ENCODE results near the gene PLEKHA8. TPM values are rescaled to one million over a fixed set of nuclear protein-coding genes. Genes with fewer than 3 reads are reported as not detected.
"Not testable (repeated sequence)": the region's sequence is repeated elsewhere in the genome, so short reads cannot be mapped to it uniquely, and the experiment has no call there.

PLEKHA8 gene
- total RNA-seq, 1 donor, result 13.8 TPM

- TF ChIP-seq CTCF (IDR thresholded peaks at IDR 0.05; ENCODE audit: extremely low read depth, low read depth, low read length), result no peak
- peak overlapping the region; percentile 8 for H2AFZ ChIP-seq (ENCODE audit: low read length)
Measured at GRCh38 chr7:30091987-30092386, 63.8 kb downstream of the PLEKHA8 start.

GRCh38 chr7:30093420-30093952 lies 65.3 kb downstream of the PLEKHA8 start:
- no peaks in the 10 kb centered on the region for H3K36me3 ChIP-seq (ENCODE audit: insufficient read depth, low read length)
- H3K27me3 ChIP-seq (ENCODE audit: insufficient read depth, low read length), result no peaks in the 10 kb centered on the region
- H2AFZ ChIP-seq (ENCODE audit: low read length), result peak overlapping the region; percentile 14
- H3K79me2 ChIP-seq (ENCODE audit: insufficient read depth, low read length), result no peaks in the 10 kb centered on the region
- DNase-seq (ENCODE audit: insufficient read length, low spot score, missing footprints), result peak; percentile 32
- no peak overlapping the region for H3K4me2 ChIP-seq (ENCODE audit: insufficient read depth, low read length)
- peaks cover 23% of the 10 kb centered on the region for H3K4me1 ChIP-seq (ENCODE audit: insufficient read depth, low read length)
- no peaks in the 10 kb centered on the region for H4K20me1 ChIP-seq (ENCODE audit: insufficient read depth, low read length)
- TF ChIP-seq CTCF (IDR thresholded peaks at IDR 0.05; ENCODE audit: extremely low read depth, low read depth, low read length), result no peak
- H3K9me3 ChIP-seq (ENCODE audit: low read depth, low read length), result no peaks in the 10 kb centered on the region
- H3K27ac ChIP-seq (ENCODE audit: low read depth, low read length), result no peak overlapping the region
- no peak overlapping the region for H3K4me3 ChIP-seq (ENCODE audit: insufficient read depth, low read length)

More at GRCh38 chr7:30091987-30092386, 63.8 kb downstream of the PLEKHA8 start:
- H3K27me3 ChIP-seq (ENCODE audit: insufficient read depth, low read length), result no peaks in the 10 kb centered on the region
- no peaks in the 10 kb centered on the region for H3K9me3 ChIP-seq (ENCODE audit: low read depth, low read length)
- DNase-seq (ENCODE audit: insufficient read length, low spot score, missing footprints), result no peak
- no peak overlapping the region for H3K4me3 ChIP-seq (ENCODE audit: insufficient read depth, low read length)
- no peaks in the 10 kb centered on the region for H4K20me1 ChIP-seq (ENCODE audit: insufficient read depth, low read length)
- H3K36me3 ChIP-seq (ENCODE audit: insufficient read depth, low read length), result no peaks in the 10 kb centered on the region
- H3K79me2 ChIP-seq (ENCODE audit: insufficient read depth, low read length), result no peaks in the 10 kb centered on the region
- peaks cover 23% of the 10 kb centered on the region for H3K4me1 ChIP-seq (ENCODE audit: insufficient read depth, low read length)
- H3K4me2 ChIP-seq (ENCODE audit: insufficient read depth, low read length), result peak overlapping the region; percentile 57
- H3K27ac ChIP-seq (ENCODE audit: low read depth, low read length), result peak overlapping the region; percentile 71

- H3K9me3 ChIP-seq (ENCODE audit: low read depth, low read length); H4K20me1 ChIP-seq (ENCODE audit: insufficient read depth, low read length); H3K4me1 ChIP-seq (ENCODE audit: insufficient read depth, low read length); H3K4me2 ChIP-seq (ENCODE audit: insufficient read depth, low read length); H3K4me3 ChIP-seq (ENCODE audit: insufficient read depth, low read length); H3K27me3 ChIP-seq (ENCODE audit: insufficient read depth, low read length); H3K27ac ChIP-seq (ENCODE audit: low read depth, low read length); H3K79me2 ChIP-seq (ENCODE audit: insufficient read depth, low read length); H2AFZ ChIP-seq (ENCODE audit: low read length); DNase-seq (ENCODE audit: insufficient read length, low spot score, missing footprints); H3K36me3 ChIP-seq (ENCODE audit: insufficient read depth, low read length): not testable (repeated sequence)
Measured at GRCh38 chr7:30098599-30098998, 70.4 kb downstream of the PLEKHA8 start.

GRCh38 chr7:30102281-30102680 lies 74.1 kb downstream of the PLEKHA8 start:
- H3K27ac ChIP-seq (ENCODE audit: low read depth, low read length), result no peak overlapping the region
- no peak for TF ChIP-seq CTCF (IDR thresholded peaks at IDR 0.05; ENCODE audit: extremely low read depth, low read depth, low read length)
- no peak overlapping the region for H3K4me2 ChIP-seq (ENCODE audit: insufficient read depth, low read length)
- no peak for DNase-seq (ENCODE audit: insufficient read length, low spot score, missing footprints)
- H4K20me1 ChIP-seq (ENCODE audit: insufficient read depth, low read length), result no peaks in the 10 kb centered on the region
- H3K36me3 ChIP-seq (ENCODE audit: insufficient read depth, low read length), result no peaks in the 10 kb centered on the region
- H2AFZ ChIP-seq (ENCODE audit: low read length), result no peak overlapping the region
- no peaks in the 10 kb centered on the region for H3K27me3 ChIP-seq (ENCODE audit: insufficient read depth, low read length)
- no peaks in the 10 kb centered on the region for H3K9me3 ChIP-seq (ENCODE audit: low read depth, low read length)
- no peaks in the 10 kb centered on the region for H3K4me1 ChIP-seq (ENCODE audit: insufficient read depth, low read length)
- H3K4me3 ChIP-seq (ENCODE audit: insufficient read depth, low read length), result no peak overlapping the region
- no peaks in the 10 kb centered on the region for H3K79me2 ChIP-seq (ENCODE audit: insufficient read depth, low read length)

Data from osteoblast (primary cell).